ENCODE results near the gene CFL1. TPM values are rescaled to one million over a fixed set of nuclear protein-coding genes. Genes with fewer than 3 reads are reported as not detected.
A peak's percentile ranks its signal among the peaks of the same experiment; 100 is the strongest.

CFL1 gene
- total RNA-seq, 8 experiments from 2014 or later, result 482 to 1,056 (median 733) TPM

GRCh38 chr11:65822776-65823528 is 35.0 kb downstream of the CFL1 start:
- Histone ChIP-seq H3K4me1 (replicated peaks in 1 of 2) (no peaks in the 10 kb centered on the region), H3K27ac (no peak overlapping the region), H3K4me3 (no peak overlapping the region)
- ATAC-seq (replicated peaks in 6 of 8), result no peak
- 40 to 100% (median 64%) methylated on average over 2 to 11 of the region's 15 CpGs for WGBS, 10 experiments
- in situ Hi-C loops (cut with MboI; ENCODE audit: low pct_unique_long_range_greater_than_20kb in 2 of 9, low sequenced_read_pairs in 9 of 9, unreplicated experiment in 9 of 9), result loop anchor here in 3 of 9 experiments (10.0 to 25.0 kb wide), 2 partner anchors 108 to 111 kb away; partner anchors contain the start of genes KAT5 (in 3 of the 3) and RNASEH2C (in 2 of the 3)

DNA sequence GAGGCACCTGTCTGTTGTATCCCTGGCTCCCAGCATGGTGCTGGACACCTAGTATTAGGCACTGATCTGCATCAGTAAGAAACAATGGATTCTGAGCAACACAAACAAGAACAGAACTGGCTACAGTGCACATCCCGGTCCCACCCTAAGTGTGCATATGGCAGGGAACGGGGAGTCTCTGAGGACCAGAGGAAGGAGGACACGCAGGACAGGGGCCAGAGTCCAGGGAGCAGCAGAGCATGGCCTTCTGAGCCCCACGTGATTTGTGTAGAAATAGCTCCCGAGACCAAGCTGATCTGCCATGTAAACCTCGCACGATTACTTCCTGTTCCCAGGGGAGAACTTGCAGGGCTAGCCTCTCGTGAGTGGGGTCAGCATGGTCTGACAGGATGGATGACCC is 36.9 kb downstream of the CFL1 start:
- Histone ChIP-seq H3K4me3 (no peak overlapping the region), H3K27ac (no peak overlapping the region), H3K4me1 (replicated peaks in 1 of 2) (peaks cover 0 to 3% of the 10 kb centered on the region in 2 donors)
- in situ Hi-C loops (cut with MboI; ENCODE audit: low pct_unique_long_range_greater_than_20kb in 2 of 9, low sequenced_read_pairs in 9 of 9, unreplicated experiment in 9 of 9), result loop anchor here in 3 of 9 experiments (10.0 to 25.0 kb wide), 2 partner anchors 106 to 109 kb away; partner anchors contain the start of genes KAT5 (in 3 of the 3) and RNASEH2C (in 2 of the 3)
- no peak for ATAC-seq (replicated peaks in 6 of 8)
- WGBS, 10 experiments, result 29 to 60% (median 45%) methylated on average over 1 to 7 of the region's 8 CpGs; no CpG with 5 or more reads in 5 of the 10 experiments

GRCh38 chr11:65817835-65818680 is 39.9 kb downstream of the CFL1 start:
- in situ Hi-C loops (cut with MboI; ENCODE audit: low pct_unique_long_range_greater_than_20kb in 2 of 9, low sequenced_read_pairs in 9 of 9, unreplicated experiment in 9 of 9), result loop anchor here in 2 of 9 experiments (25.0 kb wide), 1 partner anchor 106 kb away; the partner anchor contains the start of genes KAT5 (in 2 of the 2) and RNASEH2C (in 2 of the 2)
- WGBS, 10 experiments, result 0 to 32% (median 0%) methylated on average over 1 to 17 of the region's 74 CpGs; no CpG with 5 or more reads in 4 of the 10 experiments
- ATAC-seq (replicated peaks in 6 of 8), result peak; percentile 86 to 94 (median 89)
- Histone ChIP-seq H3K4me1 (replicated peaks in 1 of 2) (peaks cover 0 to 3% of the 10 kb centered on the region in 2 donors), H3K4me3 (peak overlapping the region; percentile 39 to 79 (median 58)), H3K27ac (peak overlapping the region in 1 of 2 donors; percentile 68)

DNA sequence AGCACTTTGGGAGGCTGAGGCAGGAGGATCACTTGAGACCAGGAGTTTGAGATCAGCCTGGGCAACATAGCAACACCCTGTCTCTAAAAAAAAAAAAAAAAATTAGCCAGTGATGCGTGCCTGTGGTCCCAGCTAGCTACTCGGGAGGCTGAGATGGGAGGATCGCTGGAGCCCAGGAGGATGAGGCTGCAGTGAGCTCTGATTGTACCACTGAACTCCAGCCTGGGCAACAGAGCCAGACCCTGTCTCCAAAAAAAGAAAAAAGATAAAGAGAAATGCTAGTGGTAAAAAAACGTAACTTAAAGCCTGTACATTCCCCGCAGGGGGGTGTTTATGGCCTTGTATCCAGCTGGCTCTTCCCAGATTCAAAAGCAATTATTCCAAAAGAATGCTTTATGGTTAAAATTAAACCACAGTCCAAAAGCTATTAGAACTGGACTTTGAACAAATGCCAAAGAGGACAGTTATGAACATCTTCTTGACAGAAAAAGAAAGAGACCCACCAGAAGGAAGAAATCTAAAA is 40.6 kb downstream of the CFL1 start:
- H3K27ac ChIP-seq, result no peak overlapping the region
- in situ Hi-C loops (cut with MboI; ENCODE audit: low pct_unique_long_range_greater_than_20kb in 2 of 9, low sequenced_read_pairs in 9 of 9, unreplicated experiment in 9 of 9), result loop anchor here in 2 of 9 experiments (25.0 kb wide), 1 partner anchor 105 kb away; the partner anchor contains the start of genes KAT5 (in 2 of the 2) and RNASEH2C (in 2 of the 2)
- peak overlapping the region; percentile 39 to 79 (median 58) for H3K4me3 ChIP-seq
- no peak for ATAC-seq (replicated peaks in 6 of 8)
- H3K4me1 ChIP-seq (replicated peaks in 1 of 2), result peaks cover 0 to 3% of the 10 kb centered on the region in 2 donors
- 19 to 67% (median 55%) methylated on average over 2 to 4 of the region's 5 CpGs for WGBS, 10 experiments

GRCh38 chr11:65816696-65817095 is 41.3 kb downstream of the CFL1 start:
- Histone ChIP-seq H3K27ac (no peak overlapping the region), H3K4me1 (replicated peaks in 1 of 2) (peaks cover 0 to 3% of the 10 kb centered on the region in 2 donors), H3K4me3 (no peak overlapping the region)
- in situ Hi-C loops (cut with MboI; ENCODE audit: low pct_unique_long_range_greater_than_20kb in 2 of 9, low sequenced_read_pairs in 9 of 9, unreplicated experiment in 9 of 9), result loop anchor here in 2 of 9 experiments (25.0 kb wide), 1 partner anchor 104 kb away; the partner anchor contains the start of genes KAT5 (in 2 of the 2) and RNASEH2C (in 2 of the 2)
- WGBS, 10 experiments, result 80 to 100% (median 98%) methylated on average over 1 to 3 of the region's 3 CpGs; no CpG with 5 or more reads in 4 of the 10 experiments
- ATAC-seq (replicated peaks in 6 of 8), result no peak

DNA sequence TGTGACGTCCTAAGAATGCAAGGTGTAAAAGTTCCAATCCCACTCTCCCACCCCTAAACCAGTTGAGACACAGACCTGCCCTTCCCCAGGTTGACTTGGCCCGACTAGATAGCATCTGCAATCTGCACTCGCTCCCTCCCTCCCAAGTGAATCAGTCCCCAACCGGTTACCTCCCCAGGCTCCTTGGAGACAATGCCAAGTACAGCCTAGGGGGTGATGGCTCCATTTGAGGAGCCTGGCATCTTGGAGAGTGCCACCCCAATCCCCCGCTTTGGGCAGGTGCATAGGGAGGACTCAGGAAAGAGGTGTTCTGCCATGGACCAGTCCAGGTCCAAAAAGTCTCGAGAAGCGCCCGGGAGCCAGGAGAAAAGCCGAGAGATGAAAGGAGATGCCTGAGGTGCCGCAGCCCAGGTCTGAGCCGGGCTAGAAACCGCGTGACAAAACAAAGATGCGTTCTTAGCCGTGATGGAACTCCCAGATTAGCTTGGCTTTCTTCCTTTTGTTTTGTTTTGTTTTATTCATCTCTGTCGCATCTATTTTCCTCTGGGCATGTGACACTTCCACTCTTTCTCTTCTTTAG is 42.9 kb downstream of the CFL1 start:
- no peak for ATAC-seq (replicated peaks in 6 of 8)
- no peak overlapping the region for H3K4me3 ChIP-seq
- no peak overlapping the region for H3K27ac ChIP-seq
- H3K4me1 ChIP-seq (replicated peaks in 1 of 2), result peaks cover 0 to 3% of the 10 kb centered on the region in 2 donors
- WGBS, 10 experiments, result 68 to 100% (median 82%) methylated on average over 2 to 14 of the region's 16 CpGs; no CpG with 5 or more reads in 2 of the 10 experiments
- in situ Hi-C loops (cut with MboI; ENCODE audit: low pct_unique_long_range_greater_than_20kb in 2 of 9, low sequenced_read_pairs in 9 of 9, unreplicated experiment in 9 of 9), result loop anchor here in 2 of 9 experiments (25.0 kb wide), 1 partner anchor 103 kb away; the partner anchor contains the start of genes KAT5 (in 2 of the 2) and RNASEH2C (in 2 of the 2)

DNA sequence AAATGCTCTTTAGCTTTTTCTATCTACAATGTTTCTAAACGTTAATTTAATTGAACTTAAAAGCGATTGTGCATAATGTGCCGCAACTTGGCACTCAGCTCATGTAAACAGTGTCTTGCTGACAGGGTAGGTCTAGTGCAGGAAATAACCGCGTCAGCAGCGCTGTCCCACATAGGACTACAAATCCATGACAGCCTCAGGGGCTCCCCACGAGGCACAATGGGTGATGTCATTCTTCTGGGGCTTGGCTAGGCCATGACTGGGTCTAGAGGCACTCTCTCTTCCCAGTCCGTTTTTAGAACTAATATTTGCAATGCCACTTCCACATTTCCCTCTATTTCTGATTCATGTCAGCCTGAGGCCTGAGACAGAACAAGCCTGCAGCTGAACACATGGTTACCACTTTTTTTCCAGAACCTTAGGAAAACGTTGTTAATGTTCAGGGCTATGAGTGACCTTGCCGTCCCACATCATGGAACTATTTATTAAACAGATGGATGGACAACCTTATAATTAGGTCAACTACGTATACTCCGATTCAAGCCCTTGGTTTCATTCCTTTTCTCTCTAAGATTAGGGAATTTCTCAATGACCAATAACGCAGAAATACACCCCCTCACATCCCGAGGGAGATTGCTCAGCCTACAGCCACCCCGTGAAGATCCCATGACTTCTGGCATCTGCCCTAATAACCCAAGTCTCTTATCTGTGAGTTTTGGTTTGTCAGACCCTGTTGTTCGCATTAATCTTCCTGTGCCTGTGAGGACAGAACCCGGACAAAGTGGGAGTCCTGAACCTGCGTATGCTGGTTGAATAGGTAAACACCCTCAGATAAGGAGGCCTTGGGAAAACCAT is 43.6 kb downstream of the CFL1 start:
- in situ Hi-C loops (cut with MboI; ENCODE audit: low pct_unique_long_range_greater_than_20kb in 2 of 9, low sequenced_read_pairs in 9 of 9, unreplicated experiment in 9 of 9), result loop anchor here in 2 of 9 experiments (25.0 kb wide), 1 partner anchor 102 kb away; the partner anchor contains the start of genes KAT5 (in 2 of the 2) and RNASEH2C (in 2 of the 2)
- ATAC-seq (replicated peaks in 6 of 8), result no peak
- Histone ChIP-seq H3K27ac (no peak overlapping the region), H3K4me1 (replicated peaks in 1 of 2) (peaks cover 0 to 3% of the 10 kb centered on the region in 2 donors), H3K4me3 (no peak overlapping the region)
- 57 to 97% (median 84%) methylated on average over 4 to 13 of the region's 18 CpGs; no CpG with 5 or more reads in 1 of the 10 experiments for WGBS, 10 experiments

GRCh38 chr11:65811764-65812475 is 46.1 kb downstream of the CFL1 start:
- H3K4me1 ChIP-seq (replicated peaks in 1 of 2), result no peaks in the 10 kb centered on the region
- H3K4me3 ChIP-seq, result no peak overlapping the region
- in situ Hi-C loops (cut with MboI; ENCODE audit: low pct_unique_long_range_greater_than_20kb in 2 of 9, low sequenced_read_pairs in 9 of 9, unreplicated experiment in 9 of 9), result loop anchor here in 2 of 9 experiments (25.0 kb wide), 1 partner anchor 100 kb away; the partner anchor contains the start of genes KAT5 (in 2 of the 2) and RNASEH2C (in 2 of the 2)
- WGBS, 10 experiments, result 0 to 82% (median 69%) methylated on average over 2 to 15 of the region's 19 CpGs; no CpG with 5 or more reads in 1 of the 10 experiments
- ATAC-seq (replicated peaks in 6 of 8), result no peak
- no peak overlapping the region for H3K27ac ChIP-seq

DNA sequence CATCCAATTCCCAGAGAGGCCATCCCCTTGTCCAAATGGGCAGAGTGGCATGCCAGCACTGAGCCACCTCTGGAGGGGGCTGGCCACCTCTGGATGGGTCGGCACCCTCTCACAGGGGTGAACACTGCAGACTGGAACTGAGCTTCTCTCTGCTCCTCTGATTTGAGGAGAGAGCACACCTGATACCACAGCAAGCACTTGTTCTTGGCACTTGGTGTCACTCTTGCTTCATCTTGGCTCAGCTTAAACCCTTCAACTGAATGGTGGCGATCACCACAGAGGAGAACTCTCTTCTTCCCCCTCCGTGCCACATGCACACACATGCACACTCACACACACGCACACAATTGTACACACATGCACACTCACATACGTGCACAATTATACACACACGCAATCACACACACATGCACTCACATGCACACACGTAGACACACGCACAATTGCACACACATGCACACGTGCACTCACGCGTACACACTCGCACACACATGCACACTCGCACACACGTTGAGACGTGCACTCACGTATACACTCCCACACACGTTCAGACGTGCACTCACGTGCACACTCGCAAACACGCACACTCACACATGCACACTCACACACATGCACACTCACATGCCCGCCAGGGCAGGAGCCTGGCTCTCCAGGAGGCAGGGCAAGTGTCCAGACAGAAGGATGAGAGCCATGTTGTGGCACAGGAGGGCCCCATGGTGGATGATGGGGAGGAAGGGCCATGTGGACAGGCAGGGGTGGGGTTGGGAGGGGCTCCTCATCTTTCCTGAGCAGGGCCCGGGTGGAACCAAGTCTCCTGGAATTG is 47.7 kb downstream of the CFL1 start:
- WGBS, 10 experiments, result 58 to 100% (median 81%) methylated on average over 1 to 12 of the region's 23 CpGs; no CpG with 5 or more reads in 4 of the 10 experiments
- Histone ChIP-seq H3K27ac (no peak overlapping the region), H3K4me3 (no peak overlapping the region), H3K4me1 (replicated peaks in 1 of 2) (no peaks in the 10 kb centered on the region)
- in situ Hi-C loops (cut with MboI; ENCODE audit: low pct_unique_long_range_greater_than_20kb in 2 of 9, low sequenced_read_pairs in 9 of 9, unreplicated experiment in 9 of 9), result loop anchor here in 2 of 9 experiments (25.0 kb wide), 1 partner anchor 98 kb away; the partner anchor contains the start of genes KAT5 (in 2 of the 2) and RNASEH2C (in 2 of the 2)
- no peak for ATAC-seq (replicated peaks in 6 of 8)

DNA sequence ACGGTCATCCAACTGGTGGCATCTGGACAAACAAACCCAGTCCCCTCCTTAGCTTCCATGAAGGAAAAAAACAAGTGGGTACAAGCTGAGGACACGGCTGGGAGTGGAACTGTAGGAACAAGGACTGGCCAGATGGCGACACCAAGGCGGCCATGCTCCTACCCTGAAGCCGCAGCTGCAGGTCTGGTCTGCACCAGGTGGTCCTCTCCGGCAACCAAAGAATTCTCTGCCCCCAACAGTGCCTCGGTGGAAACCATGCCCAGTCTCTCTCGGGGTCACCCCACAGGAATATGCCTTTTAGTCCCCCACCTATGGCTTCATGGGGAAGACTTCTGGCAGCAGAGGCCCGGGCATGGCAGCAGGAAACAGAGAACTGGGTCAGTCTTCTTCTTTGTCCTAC is 48.5 kb downstream of the CFL1 start:
- no peak for ATAC-seq (replicated peaks in 6 of 8)
- in situ Hi-C loops (cut with MboI; ENCODE audit: low pct_unique_long_range_greater_than_20kb in 2 of 9, low sequenced_read_pairs in 9 of 9, unreplicated experiment in 9 of 9), result loop anchor here in 2 of 9 experiments (25.0 kb wide), 1 partner anchor 97 kb away; the partner anchor contains the start of genes KAT5 (in 2 of the 2) and RNASEH2C (in 2 of the 2)
- H3K4me3 ChIP-seq, result no peak overlapping the region
- H3K4me1 ChIP-seq (replicated peaks in 1 of 2), result no peaks in the 10 kb centered on the region
- 20 to 80% (median 65%) methylated on average over 1 to 8 of the region's 9 CpGs; no CpG with 5 or more reads in 7 of the 10 experiments for WGBS, 10 experiments
- no peak overlapping the region for H3K27ac ChIP-seq

All from motor neuron (in vitro differentiated cells).